Ovary (tissue), 3 donors: Measurements from ENCODE around the gene CSMD2.

Source experiments
- EP300 ChIP-seq: sonication (generic); formaldehyde crosslinking; IDR thresholded peaks from one replicate; pipeline ENCODE4 v1.6.1; 2017; ENCODE audit warnings: antibody characterized with exemption
- POLR2A ChIP-seq: fragments of 450-650 bp; IDR thresholded peaks from one replicate; pipeline ENCODE4 v1.6.1; 2017; ENCODE audit warnings: antibody characterized with exemption, mild to moderate bottlenecking, moderate library complexity
- TF ChIP-seq, protein P1 (sequence below), 3 donors: fragments of 450-650 bp in 2 of 3; fragments of 200-600 bp in 1 of 3; IDR thresholded peaks; one replicate each; pipeline versions ENCODE4 v1.5.1 to v1.8.0; 2016 to 2022; ENCODE audit warnings: antibody characterized with exemption in 3 of 3, mild to moderate bottlenecking in 1 of 3
- donor health status: DM: no; HTN: no; CAD: no.

DNA sequence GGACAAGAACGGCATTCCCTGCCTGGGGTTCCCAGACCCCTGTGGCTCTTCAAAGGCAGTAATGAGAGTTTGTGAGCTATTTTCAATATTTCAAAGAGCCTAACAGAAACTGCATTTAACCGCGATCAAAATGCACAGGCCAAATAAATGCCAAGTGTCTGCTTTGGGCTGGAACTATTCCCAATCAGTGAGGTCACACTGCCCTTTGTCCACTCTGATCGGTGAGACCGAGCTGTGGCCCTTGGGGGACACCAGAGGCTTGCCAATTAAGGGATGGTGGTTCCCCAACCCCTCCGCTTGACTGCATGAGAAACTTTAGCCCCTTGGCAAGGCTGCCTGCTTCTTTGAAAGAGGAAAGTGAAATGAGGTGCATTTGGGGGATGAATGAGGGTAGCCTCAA lies 20.3 kb downstream of the CSMD2 start:
- TF ChIP-seq, protein P1, sequence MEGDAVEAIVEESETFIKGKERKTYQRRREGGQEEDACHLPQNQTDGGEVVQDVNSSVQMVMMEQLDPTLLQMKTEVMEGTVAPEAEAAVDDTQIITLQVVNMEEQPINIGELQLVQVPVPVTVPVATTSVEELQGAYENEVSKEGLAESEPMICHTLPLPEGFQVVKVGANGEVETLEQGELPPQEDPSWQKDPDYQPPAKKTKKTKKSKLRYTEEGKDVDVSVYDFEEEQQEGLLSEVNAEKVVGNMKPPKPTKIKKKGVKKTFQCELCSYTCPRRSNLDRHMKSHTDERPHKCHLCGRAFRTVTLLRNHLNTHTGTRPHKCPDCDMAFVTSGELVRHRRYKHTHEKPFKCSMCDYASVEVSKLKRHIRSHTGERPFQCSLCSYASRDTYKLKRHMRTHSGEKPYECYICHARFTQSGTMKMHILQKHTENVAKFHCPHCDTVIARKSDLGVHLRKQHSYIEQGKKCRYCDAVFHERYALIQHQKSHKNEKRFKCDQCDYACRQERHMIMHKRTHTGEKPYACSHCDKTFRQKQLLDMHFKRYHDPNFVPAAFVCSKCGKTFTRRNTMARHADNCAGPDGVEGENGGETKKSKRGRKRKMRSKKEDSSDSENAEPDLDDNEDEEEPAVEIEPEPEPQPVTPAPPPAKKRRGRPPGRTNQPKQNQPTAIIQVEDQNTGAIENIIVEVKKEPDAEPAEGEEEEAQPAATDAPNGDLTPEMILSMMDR (IDR thresholded peaks at IDR 0.05), result no peak
- no peak for TF ChIP-seq POLR2A
- TF ChIP-seq EP300, result no peak
